Caco-2 (cell line): ENCODE measurements around the gene EPSTI1. TPM values are rescaled to one million over a fixed set of nuclear protein-coding genes. Genes with fewer than 3 reads are reported as not detected.

Source experiments
- BruUV-seq: library from RNA; stranded (reverse); fragments of 400-500 nt; replicated peaks from 2 replicates; lab custom pipeline; 2021; lab: Mats Ljungman, UMichigan
- CTCF ChIA-PET: fragments of 300-600 bp; sonication (Branson Sonifier 250); formaldehyde crosslinking; loops from one replicate; lab custom pipeline; 2022; ENCODE audit warnings: antibody characterized with exemption; lab: Charles Lee
- POLR2A ChIA-PET: fragments of 300-600 bp; sonication (Branson Sonifier 250); formaldehyde crosslinking; loops from one replicate; lab custom pipeline; 2022; ENCODE audit warnings: antibody characterized with exemption; lab: Charles Lee
- DNase-seq, 2 experiments: peaks; one replicate each; pipeline versions ENCODE4 v3.0.0 to v3.0.0-alpha.2; 2020 to 2022
- H3K27me3 ChIP-seq: replicated peaks from 2 replicates; pipeline ENCODE4 v1.6.0; 2011; ENCODE audit warnings: low read length; ENCODE audit not compliant: control insufficient read depth, insufficient read depth
- H3K36me3 ChIP-seq: 2 replicates; pipeline ENCODE4 v1.5.1; 2011; ENCODE audit warnings: low read length; ENCODE audit not compliant: control insufficient read depth, insufficient read depth
- H3K4me1 ChIP-seq: fragments of 250-450 bp; sonication (Bioruptor Pico); 2 replicates; pipeline ENCODE4 v1.5.1; 2020; ENCODE audit warnings: mild to moderate bottlenecking
- H3K4me3 ChIP-seq: 2 replicates; pipeline ENCODE4 v1.5.1; 2011; ENCODE audit warnings: low read depth, mild to moderate bottlenecking, control low read depth, low read length
- H3K9me3 ChIP-seq: fragments of 250-450 bp; sonication (Bioruptor Pico); 2 replicates; pipeline ENCODE4 v1.5.1; 2020; ENCODE audit warnings: mild to moderate bottlenecking, moderate library complexity
- H3K27ac Mint-ChIP-seq: one replicate; pipeline ENCODE4 v1.8.0; 2022; ENCODE audit warnings: mixed read lengths; ENCODE audit not compliant: unreplicated experiment
- H3K27me3 Mint-ChIP-seq: one replicate; pipeline ENCODE4 v1.8.0; 2022; ENCODE audit warnings: mixed read lengths; ENCODE audit not compliant: insufficient read depth, unreplicated experiment
- H3K36me3 Mint-ChIP-seq: one replicate; pipeline ENCODE4 v1.8.0; 2022; ENCODE audit warnings: mild to moderate bottlenecking, mixed read lengths; ENCODE audit not compliant: insufficient read depth, unreplicated experiment
- H3K4me1 Mint-ChIP-seq: one replicate; pipeline ENCODE4 v1.8.0; 2022; ENCODE audit warnings: low read depth, mixed read lengths; ENCODE audit not compliant: unreplicated experiment
- H3K4me3 Mint-ChIP-seq: one replicate; pipeline ENCODE4 v1.8.0; 2022; ENCODE audit warnings: mild to moderate bottlenecking, moderate library complexity, mixed read lengths; ENCODE audit not compliant: unreplicated experiment
- H3K9me3 Mint-ChIP-seq: one replicate; pipeline ENCODE4 v1.8.0; 2022; ENCODE audit warnings: mixed read lengths; ENCODE audit not compliant: unreplicated experiment
- intact Hi-C: fragments of 100-400 bp; cut with micrococcal nuclease; formaldehyde crosslinking; loops from one replicate; pipeline ENCODE4 v1.10.0; 2022; ENCODE audit not compliant: unreplicated experiment
- total RNA-seq: library from RNA; stranded (reverse); gene quantifications from 2 replicates; pipeline ENCODE4 v1.2.3, GENCODE V29; 2022
- TF ChIP-seq, protein P1 (sequence below), 2 experiments: fragments of 200-600 bp in 1 of 2; IDR thresholded peaks; 1 replicate in 1 of 2; 2 replicates in 1 of 2; pipeline versions ENCODE4 v1.5.1 to v1.8.0; 2011 to 2022; ENCODE audit warnings: antibody characterized with exemption in 1 of 2, control low read depth in 1 of 2, inconsistent platforms in 1 of 2, low read depth in 1 of 2, low read length in 1 of 2, mild to moderate bottlenecking in 1 of 2, moderate library complexity in 1 of 2; ENCODE audit not compliant: insufficient read depth in 1 of 2, severe bottlenecking in 1 of 2, unreplicated experiment in 1 of 2

Gene EPSTI1
- total RNA-seq, 1 experiment from 2014 or later = 86.5 TPM

DNA sequence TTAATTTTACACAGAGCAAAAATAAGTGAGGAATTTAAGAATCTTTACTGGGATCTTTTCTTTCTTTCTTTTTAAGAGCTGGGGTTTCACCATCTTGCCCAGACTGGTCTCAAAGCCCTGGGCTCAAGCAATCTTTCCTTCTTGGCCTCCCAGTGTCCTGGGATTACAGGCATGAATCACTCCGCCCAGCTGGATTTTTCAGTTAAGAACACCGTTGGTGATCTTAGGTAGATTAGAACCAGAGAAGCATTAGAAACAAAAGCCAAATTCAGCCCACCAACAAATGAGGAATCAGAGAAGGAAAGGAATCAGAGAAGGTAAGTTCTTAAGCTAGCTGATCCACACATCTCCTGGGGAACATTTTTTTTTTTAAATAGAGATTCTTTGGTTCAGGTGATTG is 34.2 kb downstream of the EPSTI1 start:
- TF ChIP-seq, protein P1, sequence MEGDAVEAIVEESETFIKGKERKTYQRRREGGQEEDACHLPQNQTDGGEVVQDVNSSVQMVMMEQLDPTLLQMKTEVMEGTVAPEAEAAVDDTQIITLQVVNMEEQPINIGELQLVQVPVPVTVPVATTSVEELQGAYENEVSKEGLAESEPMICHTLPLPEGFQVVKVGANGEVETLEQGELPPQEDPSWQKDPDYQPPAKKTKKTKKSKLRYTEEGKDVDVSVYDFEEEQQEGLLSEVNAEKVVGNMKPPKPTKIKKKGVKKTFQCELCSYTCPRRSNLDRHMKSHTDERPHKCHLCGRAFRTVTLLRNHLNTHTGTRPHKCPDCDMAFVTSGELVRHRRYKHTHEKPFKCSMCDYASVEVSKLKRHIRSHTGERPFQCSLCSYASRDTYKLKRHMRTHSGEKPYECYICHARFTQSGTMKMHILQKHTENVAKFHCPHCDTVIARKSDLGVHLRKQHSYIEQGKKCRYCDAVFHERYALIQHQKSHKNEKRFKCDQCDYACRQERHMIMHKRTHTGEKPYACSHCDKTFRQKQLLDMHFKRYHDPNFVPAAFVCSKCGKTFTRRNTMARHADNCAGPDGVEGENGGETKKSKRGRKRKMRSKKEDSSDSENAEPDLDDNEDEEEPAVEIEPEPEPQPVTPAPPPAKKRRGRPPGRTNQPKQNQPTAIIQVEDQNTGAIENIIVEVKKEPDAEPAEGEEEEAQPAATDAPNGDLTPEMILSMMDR (IDR thresholded peaks at IDR 0.05; ENCODE audit: insufficient read depth in 1 of 2, low read depth in 1 of 2, low read length in 1 of 2, severe bottlenecking in 1 of 2, unreplicated experiment in 1 of 2) = no peak

GRCh38 chr13:42950181-42950580 is 41.9 kb downstream of the EPSTI1 start:
- no peaks in the 10 kb centered on the region for H3K27me3 Mint-ChIP-seq
- ChIA-PET POLR2A (no interaction called here), CTCF (no interaction called here)
- no peak overlapping the region for H3K27ac Mint-ChIP-seq
- H3K36me3 ChIP-seq = no peaks in the 10 kb centered on the region; the same call in 1 of the 2 replicates
- no TSS peak for BruUV-seq
- H3K4me1 ChIP-seq = no peaks in the 10 kb centered on the region
- DNase-seq = no peak
- no peaks in the 10 kb centered on the region for H3K27me3 ChIP-seq
- peaks cover 18% of the 10 kb centered on the region for H3K9me3 Mint-ChIP-seq
- H3K36me3 Mint-ChIP-seq = peaks cover 84% of the 10 kb centered on the region
- H3K9me3 ChIP-seq = no peaks in the 10 kb centered on the region; the same call in 1 of the 2 replicates
- TF ChIP-seq, protein P1 (IDR thresholded peaks at IDR 0.05; ENCODE audit: insufficient read depth in 1 of 2, low read depth in 1 of 2, low read length in 1 of 2, severe bottlenecking in 1 of 2, unreplicated experiment in 1 of 2) = no peak
- H3K4me3 Mint-ChIP-seq = no peak overlapping the region
- intact Hi-C loops = no loop called here
- H3K4me1 Mint-ChIP-seq = no peaks in the 10 kb centered on the region
- H3K4me3 ChIP-seq = no peak overlapping the region

More for the DNA sequence above, 34.2 kb downstream of the EPSTI1 start:
- no peaks in the 10 kb centered on the region; the same call in 1 of the 2 replicates for H3K9me3 ChIP-seq
- no peaks in the 10 kb centered on the region for H3K27me3 ChIP-seq
- Mint-ChIP-seq H3K4me3 (no peak overlapping the region), H3K4me1 (peaks cover 5% of the 10 kb centered on the region), H3K9me3 (peaks cover 2% of the 10 kb centered on the region), H3K27ac (no peak overlapping the region), H3K36me3 (peaks cover 53% of the 10 kb centered on the region), H3K27me3 (no peaks in the 10 kb centered on the region)
- no peaks in the 10 kb centered on the region for H3K4me1 ChIP-seq
- intact Hi-C loops = no loop called here
- DNase-seq = no peak
- POLR2A ChIA-PET = no interaction called here
- no TSS peak for BruUV-seq
- CTCF ChIA-PET = no interaction called here
- H3K4me3 ChIP-seq = no peak overlapping the region
- H3K36me3 ChIP-seq = no peaks in the 10 kb centered on the region; the same call in 1 of the 2 replicates

- intact Hi-C loops = no loop called here
- Mint-ChIP-seq H3K27me3 (no peaks in the 10 kb centered on the region), H3K27ac (no peak overlapping the region), H3K9me3 (peaks cover 24% of the 10 kb centered on the region), H3K36me3 (peaks cover 95% of the 10 kb centered on the region), H3K4me3 (no peak overlapping the region), H3K4me1 (no peaks in the 10 kb centered on the region)
- Histone ChIP-seq H3K4me1 (no peaks in the 10 kb centered on the region), H3K9me3 (no peaks in the 10 kb centered on the region), H3K27me3 (no peaks in the 10 kb centered on the region), H3K4me3 (no peak overlapping the region), H3K36me3 (no peaks in the 10 kb centered on the region; the same call in 1 of the 2 replicates)
- CTCF ChIA-PET = no interaction called here
- TF ChIP-seq, protein P1 (IDR thresholded peaks at IDR 0.05; ENCODE audit: insufficient read depth in 1 of 2, low read depth in 1 of 2, low read length in 1 of 2, severe bottlenecking in 1 of 2, unreplicated experiment in 1 of 2) = no peak
- no peak for DNase-seq
- no TSS peak for BruUV-seq
- POLR2A ChIA-PET = no interaction called here
These were observed 44.1 kb downstream of the EPSTI1 start for GRCh38 chr13:42947925-42948324.
